GM21367 (cell line): ENCODE measurements around the gene LRRC8B.

ENCODE experiments used
- ATAC-seq: cut with Tn5 transposase; IDR thresholded peaks from one replicate; pipeline ENCODE4 v1.9.1; 2021; ENCODE audit not compliant: unreplicated experiment

The LRRC8B gene

GRCh38 chr1:89546082-89546889 lies 21.7 kb downstream of the LRRC8B start:
- no peak for ATAC-seq

- ATAC-seq, result no peak
Measured at GRCh38 chr1:89546934-89547562, 22.4 kb downstream of the LRRC8B start.

DNA sequence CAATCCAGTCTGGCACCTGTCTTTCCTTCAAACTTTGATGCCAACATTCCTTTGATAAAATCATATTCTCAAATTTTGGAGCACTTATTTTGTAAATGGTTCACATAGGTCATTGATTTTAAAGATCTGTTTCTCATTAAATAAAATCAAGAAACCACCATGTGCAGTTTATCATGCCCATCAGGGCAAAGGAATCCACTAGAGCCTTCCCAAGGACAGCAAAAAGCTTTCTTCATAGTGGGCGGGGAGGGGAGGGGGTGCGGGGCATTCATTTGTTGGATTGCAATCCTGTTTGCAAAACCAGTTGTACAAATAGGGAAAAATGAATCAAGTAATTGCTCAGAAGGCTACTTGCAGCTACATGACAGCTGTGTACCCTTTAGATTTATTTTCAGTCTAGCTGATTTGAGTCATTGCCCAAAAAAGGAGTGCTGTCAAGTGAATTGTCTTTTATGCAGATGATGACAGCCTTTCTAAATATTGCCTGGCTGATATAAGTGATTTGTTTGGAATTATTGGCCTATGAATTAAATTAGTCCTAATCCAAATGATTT lies 23.0 kb downstream of the LRRC8B start:
- ATAC-seq, result no peak

GRCh38 chr1:89548122-89548857 lies 23.7 kb downstream of the LRRC8B start:
- peak; percentile 32 for ATAC-seq

GRCh38 chr1:89550995-89551394 lies 26.4 kb downstream of the LRRC8B start:
- ATAC-seq, result no peak

DNA sequence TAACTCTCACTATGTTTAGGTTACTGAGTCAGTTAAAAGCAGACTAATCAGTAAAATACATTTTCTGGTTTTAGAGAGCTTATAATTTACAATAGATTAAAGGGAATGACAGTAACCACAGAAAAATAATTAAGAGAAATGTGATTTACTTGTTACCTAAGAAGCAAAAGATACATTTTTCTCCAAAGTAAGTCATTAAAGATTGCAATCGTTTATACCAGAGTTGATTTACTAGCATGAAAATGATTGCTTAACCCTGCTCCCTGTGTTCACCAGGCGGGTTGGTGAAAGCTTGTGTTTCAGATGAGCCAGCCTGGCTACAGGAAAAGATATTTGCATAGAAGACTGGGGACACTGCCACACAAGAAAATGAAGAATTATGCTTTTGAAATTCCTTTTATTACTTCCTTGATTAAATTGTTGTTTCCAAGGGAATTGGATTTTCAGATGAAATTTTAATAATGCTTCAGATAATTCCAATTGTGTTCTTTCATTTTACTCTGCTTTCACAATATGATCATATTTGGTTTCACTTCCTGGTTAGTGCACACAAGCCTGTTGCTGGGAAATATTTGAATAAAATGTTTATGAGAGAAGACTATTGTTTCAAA lies 27.9 kb downstream of the LRRC8B start:
- ATAC-seq, result peak; percentile 73

DNA sequence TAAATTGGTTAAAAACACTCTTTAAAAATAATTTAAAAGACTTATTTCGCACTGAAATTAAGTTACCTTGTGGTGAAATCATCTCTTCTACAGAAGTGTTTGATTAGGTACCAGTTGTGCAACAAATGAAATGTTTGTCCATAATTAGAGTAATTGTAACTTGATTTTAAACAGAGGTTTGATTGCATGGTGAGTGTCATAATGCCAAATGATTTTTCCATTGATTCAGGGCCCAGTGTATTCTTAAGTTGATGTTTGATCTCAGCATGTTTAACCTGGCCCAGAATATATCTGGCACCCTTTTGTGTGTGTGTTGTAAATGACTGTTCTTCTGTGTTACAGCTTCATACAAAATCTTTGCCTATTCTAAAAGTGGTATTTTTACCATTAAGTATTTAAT lies 28.5 kb downstream of the LRRC8B start:
- ATAC-seq, result no peak

DNA sequence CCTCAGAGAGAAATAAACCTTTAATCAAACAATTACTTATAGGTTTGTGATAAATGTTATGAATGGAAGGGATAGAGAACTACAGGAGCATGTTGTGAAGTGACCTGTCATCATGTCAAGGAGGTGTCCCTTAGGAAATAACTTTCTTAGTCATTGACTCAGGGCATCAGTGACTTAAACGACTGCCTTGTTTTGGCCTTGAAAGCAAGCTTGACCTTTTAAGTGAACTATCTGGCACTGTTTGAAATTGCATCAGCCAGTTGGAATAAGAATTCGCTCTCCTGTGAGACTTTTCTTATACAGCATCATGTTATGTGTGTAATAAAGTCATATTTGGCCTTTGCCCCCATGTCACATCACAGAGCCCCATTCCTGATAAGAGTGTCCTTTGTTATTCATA lies 30.9 kb downstream of the LRRC8B start:
- ATAC-seq, result no peak

DNA sequence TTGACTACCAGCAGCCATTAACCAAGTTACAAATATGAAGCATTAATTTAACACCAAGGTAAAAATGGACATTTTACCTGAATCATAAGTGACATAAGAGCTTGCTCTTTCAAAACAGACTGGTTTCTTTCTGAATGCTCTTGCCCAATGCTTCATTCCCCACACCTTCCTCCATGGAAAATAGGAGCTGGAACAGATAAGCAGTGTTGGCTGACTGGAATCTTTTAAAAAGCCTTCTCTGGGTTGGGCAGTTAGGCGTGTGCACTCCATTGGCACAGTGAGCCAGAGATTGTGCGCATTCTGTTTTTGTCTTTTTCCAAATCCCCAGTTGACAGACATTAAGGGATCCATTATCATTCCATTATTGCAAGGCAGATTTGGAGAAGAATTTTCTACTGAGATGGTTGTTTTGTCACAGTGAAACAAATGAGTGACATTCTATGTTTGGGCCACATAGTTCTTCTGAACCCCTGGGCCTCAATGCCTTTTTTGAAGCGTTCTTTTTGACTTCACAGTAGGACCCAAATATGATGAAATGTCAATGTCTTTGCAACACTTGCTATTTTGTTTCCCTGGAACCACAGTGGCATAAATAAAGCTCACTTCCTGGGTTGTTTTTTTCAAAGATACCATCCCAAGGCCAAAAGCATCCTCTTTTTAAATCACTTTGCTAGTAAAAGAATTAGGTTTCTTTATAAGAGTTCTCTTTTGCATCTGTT lies 32.3 kb downstream of the LRRC8B start:
- no peak for ATAC-seq

- ATAC-seq, result no peak
Measured at GRCh38 chr1:89557445-89557825, 32.8 kb downstream of the LRRC8B start.

GRCh38 chr1:89557956-89558355 lies 33.3 kb downstream of the LRRC8B start:
- ATAC-seq, result no peak

DNA sequence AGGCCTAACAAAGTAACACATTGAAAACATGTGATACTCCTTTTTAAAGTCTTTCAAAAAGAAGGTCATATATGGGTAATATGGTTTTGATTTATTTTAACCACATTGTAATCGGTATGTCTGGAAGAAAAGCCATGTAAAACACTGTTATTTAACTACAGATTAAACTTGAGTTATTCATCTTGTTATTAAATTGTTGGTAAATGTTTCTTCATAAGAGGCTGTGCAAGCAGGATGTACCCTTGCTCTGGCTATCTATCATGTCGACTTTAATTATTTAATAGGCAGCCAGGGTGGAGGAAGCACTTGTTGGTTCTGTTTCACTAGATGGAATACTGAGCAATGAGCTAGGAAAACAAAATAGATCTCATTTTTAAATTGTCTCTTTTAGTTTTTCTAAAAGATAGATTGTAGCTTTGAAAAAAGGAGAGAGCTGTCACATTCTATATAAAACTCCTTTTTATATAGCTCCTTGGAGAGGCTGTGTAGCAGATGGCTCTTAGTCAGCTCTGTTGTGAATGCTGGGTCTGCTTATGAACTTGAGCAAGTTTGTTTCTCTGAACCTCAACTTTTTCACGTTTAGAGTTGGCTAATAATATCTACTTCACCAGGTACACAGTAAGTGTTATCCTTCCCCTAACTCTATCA lies 39.5 kb downstream of the LRRC8B start:
- ATAC-seq, result no peak

- no peak for ATAC-seq
Measured at GRCh38 chr1:89565521-89565920, 40.9 kb downstream of the LRRC8B start.

- no peak for ATAC-seq
Measured at GRCh38 chr1:89566761-89567174, 42.1 kb downstream of the LRRC8B start.

DNA sequence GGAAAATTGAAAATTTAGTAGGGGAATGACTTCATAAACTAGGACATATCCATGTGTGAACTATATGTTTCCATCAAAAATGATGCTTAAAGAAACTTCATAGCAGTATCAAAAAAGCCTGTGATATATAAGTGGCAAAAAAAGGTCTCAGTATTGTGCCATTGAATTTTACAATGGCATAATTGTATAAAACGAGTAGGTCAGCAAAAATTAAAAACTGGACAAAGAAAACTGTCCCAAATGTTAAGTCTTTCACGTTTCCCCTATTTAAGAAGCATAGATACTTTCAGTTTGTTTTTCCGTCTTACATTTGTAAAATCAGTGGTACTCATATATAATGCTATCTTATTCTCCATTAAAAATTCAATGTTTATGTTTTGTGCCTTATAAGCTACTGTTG lies 43.2 kb downstream of the LRRC8B start:
- ATAC-seq, result no peak

GRCh38 chr1:89573410-89573809 lies 48.8 kb downstream of the LRRC8B start:
- no peak for ATAC-seq

DNA sequence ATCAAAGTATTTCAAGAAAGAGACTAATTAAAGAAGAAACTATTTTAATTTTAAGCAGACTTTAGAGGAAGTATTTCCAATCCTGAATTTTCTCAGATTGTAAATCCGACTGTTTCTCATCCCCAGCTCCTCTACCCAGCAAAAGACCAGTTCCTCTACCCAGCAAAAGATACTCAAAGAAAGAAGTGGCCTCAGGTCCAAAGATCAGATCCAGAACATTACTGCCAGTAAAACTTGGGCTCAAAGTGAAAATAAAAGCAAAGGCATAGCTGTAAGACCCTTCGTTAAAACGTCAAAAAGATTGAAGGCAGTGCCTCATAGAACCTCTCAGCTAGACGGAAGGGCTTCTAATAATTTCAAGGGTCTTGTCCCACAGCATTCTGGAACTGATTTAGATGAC lies 50.0 kb downstream of the LRRC8B start:
- ATAC-seq, result no peak

GRCh38 chr1:89575207-89575606 lies 50.6 kb downstream of the LRRC8B start:
- no peak for ATAC-seq

DNA sequence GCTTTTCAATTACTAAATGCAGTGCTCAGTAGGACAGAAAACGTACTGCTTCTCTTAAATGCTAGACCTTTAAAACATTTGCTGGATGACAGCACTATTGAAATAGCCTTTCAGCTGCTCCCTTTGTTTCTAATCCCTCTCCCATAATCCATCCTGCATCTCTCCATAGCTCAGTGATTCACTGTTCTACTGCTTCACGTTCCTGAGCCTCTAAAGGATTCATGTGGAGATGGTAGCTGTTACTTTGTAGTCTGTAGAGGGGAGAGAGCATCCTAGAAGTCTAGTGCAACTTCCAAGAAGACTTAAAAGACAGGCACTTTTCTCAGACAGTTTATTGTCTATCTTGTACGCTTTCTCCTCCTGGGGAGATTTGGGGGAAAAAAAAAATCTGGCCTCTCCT lies 51.4 kb downstream of the LRRC8B start:
- no peak for ATAC-seq

GRCh38 chr1:89578151-89578550 lies 53.5 kb downstream of the LRRC8B start:
- no peak for ATAC-seq
